HUES64 (cell line): Measurements from ENCODE around the gene SBK3.
"Not testable (repeated sequence)": the region's sequence is repeated elsewhere in the genome, so short reads cannot be mapped to it uniquely, and the experiment has no call there.

Experiments used
- H3K27ac ChIP-seq: 2 replicates; pipeline ENCODE4 v1.7.0; 2013; ENCODE audit warnings: low read depth, low read length, inconsistent platforms
- H3K27me3 ChIP-seq: 2 replicates; pipeline ENCODE4 v1.6.1; 2013; ENCODE audit warnings: mild to moderate bottlenecking, low read length; ENCODE audit not compliant: insufficient read depth
- H3K36me3 ChIP-seq: 2 replicates; pipeline ENCODE4 v1.6.1; 2013; ENCODE audit warnings: mild to moderate bottlenecking, low read length; ENCODE audit not compliant: insufficient read depth
- H3K4me1 ChIP-seq: 2 replicates; pipeline ENCODE4 v1.6.1; 2013; ENCODE audit warnings: mild to moderate bottlenecking, low read length, moderate library complexity; ENCODE audit not compliant: insufficient read depth
- H3K4me3 ChIP-seq: 2 replicates; pipeline ENCODE4 v1.5.1; 2013; ENCODE audit warnings: mild to moderate bottlenecking, low read length, moderate library complexity
- H3K9ac ChIP-seq: 2 replicates; pipeline ENCODE4 v1.6.1; 2013; ENCODE audit warnings: mild to moderate bottlenecking, low read depth, low read length
- H3K9me3 ChIP-seq: 2 replicates; pipeline ENCODE4 v1.6.1; 2013; ENCODE audit warnings: low read depth, low read length; ENCODE audit not compliant: insufficient read depth
- WGBS: fragments of 150-250, 120-280 bp; methylation state at CpG from one replicate; pipeline ENCODE4 v1.1.7; 2013; ENCODE audit warnings: missing lambda C conversion rate; 5-methylcytosine and 5-hydroxymethylcytosine counted together

Gene SBK3

DNA sequence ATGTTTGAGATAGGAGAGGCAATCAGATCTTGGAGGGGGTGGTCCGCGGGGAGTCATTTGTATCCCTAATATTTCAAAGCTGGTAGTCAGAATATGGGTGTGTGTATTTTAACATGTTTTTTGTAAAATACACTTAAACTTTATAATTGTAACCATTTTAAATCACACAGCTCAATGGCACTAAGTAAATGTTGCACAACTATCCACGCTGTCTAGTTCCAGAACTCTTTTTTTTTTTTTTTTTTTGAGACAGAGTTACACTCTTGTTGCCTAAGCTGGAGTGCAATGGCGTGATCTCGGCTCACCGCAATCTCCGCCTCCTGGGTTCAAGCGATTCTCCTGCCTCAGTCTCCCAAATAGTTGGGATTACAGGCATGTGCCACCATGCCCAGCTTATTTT is 38.6 kb upstream of the SBK3 start:
- not testable (repeated sequence) for H3K4me3 ChIP-seq, H3K27me3 ChIP-seq, H3K27ac ChIP-seq, H3K36me3 ChIP-seq, H3K4me1 ChIP-seq, H3K9ac ChIP-seq, H3K9me3 ChIP-seq
- WGBS, result 84% methylated on average over 8 of the region's 8 CpGs

DNA sequence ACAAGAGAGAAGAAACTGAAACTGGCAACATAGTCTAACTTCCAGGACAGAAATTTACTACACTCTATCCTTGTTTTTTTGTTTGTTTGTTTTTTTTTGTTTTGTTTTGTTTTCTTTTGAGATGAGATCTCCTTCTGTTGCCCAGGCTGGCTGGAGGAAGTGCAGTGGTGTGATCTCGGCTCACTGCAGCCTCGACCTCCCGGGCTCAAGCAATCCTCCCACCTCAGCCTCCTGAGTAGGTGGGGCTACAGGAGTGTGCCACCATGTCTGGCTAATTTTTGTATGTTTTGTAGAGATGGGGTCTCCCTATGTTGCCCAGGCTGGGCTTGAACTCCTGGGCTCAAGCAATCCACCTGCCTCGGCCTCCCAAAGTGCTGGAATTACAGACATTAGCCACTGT is 36.9 kb upstream of the SBK3 start:
- 89% methylated on average over 4 of the region's 4 CpGs for WGBS

GRCh38 chr19:55581823-55582223 is 36.5 kb upstream of the SBK3 start:
- WGBS, result 49% methylated on average over 6 of the region's 6 CpGs
- H3K27ac ChIP-seq, result no peak overlapping the region

More for the DNA sequence above, 36.9 kb upstream of the SBK3 start:
- not testable (repeated sequence) for H3K4me3 ChIP-seq, H3K9ac ChIP-seq, H3K27ac ChIP-seq, H3K4me1 ChIP-seq, H3K9me3 ChIP-seq, H3K36me3 ChIP-seq, H3K27me3 ChIP-seq

DNA sequence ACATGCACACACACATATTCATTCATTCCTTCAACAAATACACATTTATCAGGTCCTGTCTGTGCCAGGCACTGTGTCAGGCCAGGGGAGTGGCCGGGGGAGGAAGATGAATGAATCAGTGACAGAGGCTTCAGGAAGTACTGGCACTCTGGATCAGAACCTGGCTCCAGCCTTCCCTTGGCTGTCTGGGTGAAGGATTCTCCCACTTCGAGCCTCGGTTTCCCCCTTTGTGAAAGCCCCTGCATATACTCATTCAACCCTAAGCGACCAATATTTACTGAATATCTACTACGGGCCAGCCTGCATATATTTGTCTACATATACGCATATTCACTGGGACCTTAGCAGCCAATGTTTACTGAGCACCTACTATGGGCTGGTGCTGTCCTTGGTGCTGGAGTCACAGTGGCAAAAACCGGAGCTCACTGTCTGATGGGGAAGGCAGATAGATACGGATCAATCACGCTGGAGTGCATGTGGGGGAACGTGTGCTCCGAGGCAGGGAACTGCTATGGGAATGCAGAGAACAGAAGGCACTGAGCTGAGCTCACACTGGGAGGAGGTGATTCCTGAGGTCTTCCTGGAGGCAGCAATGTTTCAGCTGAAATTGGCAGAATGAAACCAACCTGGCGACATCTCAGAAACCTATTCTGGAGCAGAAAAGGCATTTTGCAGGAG is 35.9 kb upstream of the SBK3 start:
- Histone ChIP-seq H3K27ac (no peak overlapping the region), H3K4me1 (0 out of 2 replicates have a peak, but pooled peaks cover 8% of the 10 kb centered on the region)

More at GRCh38 chr19:55581823-55582223, 36.5 kb upstream of the SBK3 start:
- Histone ChIP-seq H3K9ac (no peak overlapping the region), H3K36me3 (peaks cover 11% of the 10 kb centered on the region), H3K27me3 (no peaks in the 10 kb centered on the region), H3K4me1 (0 out of 2 replicates have a peak, but pooled peaks cover 8% of the 10 kb centered on the region), H3K4me3 (no peak overlapping the region), H3K9me3 (no peaks in the 10 kb centered on the region)

DNA sequence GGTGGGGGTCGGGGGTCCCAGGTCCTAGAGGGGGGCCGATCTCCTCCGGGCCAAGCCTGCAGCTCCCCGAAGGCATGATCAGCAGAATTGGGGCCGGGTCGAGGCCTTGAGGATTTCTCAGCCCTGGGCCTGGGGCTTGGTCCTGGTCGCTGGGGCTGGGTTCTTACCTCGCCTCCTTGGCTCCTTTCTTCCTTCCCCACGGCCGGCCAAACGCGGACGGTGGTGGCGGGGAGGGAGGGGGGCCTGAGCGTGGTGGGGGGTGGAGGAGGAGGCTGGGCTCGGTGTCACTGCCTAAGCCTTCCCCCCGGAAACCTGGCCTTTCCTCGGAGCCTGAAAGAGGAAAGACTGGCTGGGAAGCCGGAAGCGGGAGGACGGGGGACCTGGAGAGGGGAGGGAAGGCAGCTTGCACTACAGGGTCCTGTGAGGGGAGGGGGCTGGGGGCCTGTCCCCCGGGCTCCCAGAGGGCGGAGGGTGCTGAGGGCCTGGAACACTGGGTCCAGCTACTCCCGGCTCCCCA is 35.3 kb upstream of the SBK3 start, which contains the start of gene ZNF579:
Gene ZNF579, minus strand, starts transcription at position 221 of the 517 bp plus-strand sequence. CDS start 1,209 bp downstream, outside the sequence.
- peak within 1 kb of the TSS; percentile 84 for H3K9ac ChIP-seq
- H3K27me3 ChIP-seq, result no peaks in the 10 kb centered on the region
- 3% methylated on average over 18 of the region's 24 CpGs for WGBS
- H3K27ac ChIP-seq, result peak within 1 kb of the TSS; percentile 90
- 0 out of 2 replicates have a peak, but pooled peaks cover 4% of the 10 kb centered on the region for H3K4me1 ChIP-seq
- H3K36me3 ChIP-seq, result peaks cover 15% of the 10 kb centered on the region
- peak within 1 kb of the TSS; percentile 76 for H3K4me3 ChIP-seq
- no peaks in the 10 kb centered on the region for H3K9me3 ChIP-seq

More for the DNA sequence above, 35.9 kb upstream of the SBK3 start:
- Histone ChIP-seq H3K9ac (no peak overlapping the region), H3K9me3 (no peaks in the 10 kb centered on the region), H3K36me3 (peaks cover 15% of the 10 kb centered on the region), H3K27me3 (no peaks in the 10 kb centered on the region), H3K4me3 (peak overlapping the region; percentile 76)
- WGBS, result 37% methylated on average over 12 of the region's 12 CpGs

- Histone ChIP-seq H3K27ac (peak overlapping the region; percentile 90), H3K36me3 (peaks cover 15% of the 10 kb centered on the region), H3K9ac (peak overlapping the region; percentile 84), H3K27me3 (no peaks in the 10 kb centered on the region), H3K4me3 (peak overlapping the region; percentile 76), H3K9me3 (no peaks in the 10 kb centered on the region), H3K4me1 (no peaks in the 10 kb centered on the region)
- WGBS, result 15% methylated on average over 20 of the region's 20 CpGs
Observed at GRCh38 chr19:55579766-55580621, 34.7 kb upstream of the SBK3 start.

GRCh38 chr19:55578761-55579747 is 33.7 kb upstream of the SBK3 start:
- 96% methylated on average over 90 of the region's 90 CpGs for WGBS
- no peaks in the 10 kb centered on the region for H3K9me3 ChIP-seq
- H3K36me3 ChIP-seq, result peaks cover 15% of the 10 kb centered on the region
- H3K9ac ChIP-seq, result no peak overlapping the region; the same call in 1 of the 2 replicates
- no peaks in the 10 kb centered on the region for H3K4me1 ChIP-seq
- peak overlapping the region; percentile 76 for H3K4me3 ChIP-seq
- no peaks in the 10 kb centered on the region for H3K27me3 ChIP-seq
- H3K27ac ChIP-seq, result no peak overlapping the region

DNA sequence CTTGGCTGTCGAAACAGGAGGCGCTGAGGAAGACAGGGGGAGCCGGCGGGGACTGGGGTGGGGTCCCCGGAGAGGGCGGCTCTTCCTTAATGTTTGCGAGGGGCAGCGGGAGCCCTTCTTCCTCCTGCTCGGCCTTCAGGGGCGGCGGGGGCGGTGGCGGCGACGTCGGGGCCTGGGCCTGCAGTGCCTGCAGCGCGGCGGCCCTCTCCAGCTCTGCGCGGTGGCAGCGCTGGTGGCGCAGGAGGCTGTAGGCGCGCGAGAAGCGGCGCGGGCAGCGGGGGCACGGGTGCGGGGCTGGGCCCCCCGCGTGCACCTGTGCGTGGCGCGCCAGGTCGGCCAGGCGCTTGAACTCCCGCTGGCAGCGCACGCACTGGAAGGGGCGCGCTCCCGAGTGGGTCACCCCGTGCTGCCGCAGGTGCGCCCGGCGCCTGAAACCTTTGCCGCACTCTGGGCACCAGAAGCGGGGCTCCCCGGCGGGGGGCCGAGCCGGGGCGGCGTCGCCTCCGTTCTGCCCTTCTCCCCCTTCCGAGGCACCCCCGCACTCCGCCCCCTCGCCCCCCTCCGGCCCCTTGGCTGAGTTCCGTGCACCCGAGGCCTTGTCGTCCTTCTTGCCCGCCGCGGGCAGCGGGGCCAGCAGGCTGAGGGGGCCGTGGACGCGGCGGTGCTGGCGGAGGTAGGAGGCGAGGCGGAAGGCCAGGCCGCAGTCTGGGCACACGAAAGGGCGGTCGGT is 32.9 kb upstream of the SBK3 start:
- WGBS, result 95% methylated on average over 83 of the region's 83 CpGs
- no peaks in the 10 kb centered on the region for H3K4me1 ChIP-seq
- no peaks in the 10 kb centered on the region for H3K27me3 ChIP-seq
- peaks cover 15% of the 10 kb centered on the region for H3K36me3 ChIP-seq
- H3K9me3 ChIP-seq, result no peaks in the 10 kb centered on the region
- no peak overlapping the region for H3K9ac ChIP-seq
- H3K27ac ChIP-seq, result no peak overlapping the region
- no peak overlapping the region for H3K4me3 ChIP-seq

- Histone ChIP-seq H3K27me3 (no peaks in the 10 kb centered on the region), H3K4me1 (no peaks in the 10 kb centered on the region), H3K27ac (no peak overlapping the region), H3K9ac (no peak overlapping the region), H3K36me3 (peaks cover 15% of the 10 kb centered on the region), H3K4me3 (no peak overlapping the region), H3K9me3 (no peaks in the 10 kb centered on the region)
- WGBS, result 97% methylated on average over 2 of the region's 5 CpGs
Observed at GRCh38 chr19:55576746-55577145, 31.4 kb upstream of the SBK3 start.

- H3K4me3 ChIP-seq, H3K27ac ChIP-seq, H3K9ac ChIP-seq, H3K27me3 ChIP-seq, H3K9me3 ChIP-seq, H3K4me1 ChIP-seq: not testable (repeated sequence)
- H3K36me3 ChIP-seq, result peaks cover 15% of the 10 kb centered on the region
- WGBS, result 98% methylated on average over 3 of the region's 6 CpGs
Observed at GRCh38 chr19:55573929-55574328, 28.6 kb upstream of the SBK3 start.
